Measurements from ENCODE around the gene PCDHB4. TPM values are rescaled to one million over a fixed set of nuclear protein-coding genes. Genes with fewer than 3 reads are reported as not detected.
"Not testable (repeated sequence)": the region's sequence is repeated elsewhere in the genome, so short reads cannot be mapped to it uniquely, and the experiment has no call there.

PCDHB4 gene
- total and polyA plus RNA-seq, 2 of the 4 experiments (the other 2 are of a cell fraction), result 0.03 TPM; not detected in 1

- H3K18ac ChIP-seq (ENCODE audit: low read depth, low read length); H2AK9ac ChIP-seq (replicated peaks; ENCODE audit: low read depth, low read length, poor library complexity); H4K91ac ChIP-seq (ENCODE audit: insufficient read depth, low read depth, low read length); H3K4ac ChIP-seq (ENCODE audit: low read depth, low read length); H3K79me1 ChIP-seq (ENCODE audit: low read depth in 1 of 2, low read length in 2 of 2); H4K5ac ChIP-seq (ENCODE audit: low read depth, low read length); DNase-seq; H3K23ac ChIP-seq (ENCODE audit: low read depth, low read length); H3K14ac ChIP-seq (replicated peaks; ENCODE audit: low read depth, low read length); H3K4me2 ChIP-seq (ENCODE audit: low read depth, low read length); H3K4me1 ChIP-seq (ENCODE audit: control insufficient read depth, insufficient read depth, low read length); intact Hi-C loops (cut with micrococcal nuclease); dilution Hi-C loops (cut with HindIII; ENCODE audit: low sequenced_read_pairs, unreplicated experiment); POLR2A ChIA-PET (ENCODE audit: unreplicated experiment); H2BK5ac ChIP-seq (ENCODE audit: low read depth, low read length, poor library complexity, severe bottlenecking); H3K4me3 ChIP-seq (ENCODE audit: insufficient read depth, low read depth, low read length); H4K20me1 ChIP-seq (ENCODE audit: insufficient read depth, low read length); H2BK15ac ChIP-seq (ENCODE audit: low read depth, low read length); H3K9me1 ChIP-seq (ENCODE audit: insufficient read depth, low read length); CTCF ChIA-PET; H2AFZ ChIP-seq (replicated peaks; ENCODE audit: low read length, poor library complexity); ATAC-seq (ENCODE audit: low read depth); H4K8ac ChIP-seq (ENCODE audit: low read depth in 2 of 2, low read length in 2 of 2); H3K36me3 ChIP-seq (ENCODE audit: control insufficient read depth, insufficient read depth, low read length); H2AK5ac ChIP-seq (ENCODE audit: low read depth, low read length); H3K56ac ChIP-seq (ENCODE audit: extremely low read depth, insufficient read depth, low read length); H2BK20ac ChIP-seq (ENCODE audit: low read depth, low read length); H3K27me3 ChIP-seq (ENCODE audit: control insufficient read depth, insufficient read depth, low read length); in situ Hi-C loops (cut with MboI; ENCODE audit: low sequenced_read_pairs); H3K9ac ChIP-seq (ENCODE audit: low read depth, low read length); BruUV-seq (replicated peaks); H3K27ac ChIP-seq (ENCODE audit: insufficient read depth, low read length); H2BK120ac ChIP-seq (ENCODE audit: low read depth, low read length): not testable (repeated sequence)
- WGBS, 2 experiments (ENCODE audit: extremely low coverage in 2 of 2, insufficient read length in 1 of 2), result 56% methylated on average over 5 of the region's 73 CpGs; no CpG with 5 or more reads in 1 of the 2 experiments
- H3K9me3 ChIP-seq (ENCODE audit: control insufficient read depth, insufficient read depth, low read length), result peaks cover 10% of the 10 kb centered on the region
Measured at GRCh38 chr5:141123396-141124135, 1.9 kb downstream of the PCDHB4 start.
